ENCODE measurements around the gene NEK6.

DNA sequence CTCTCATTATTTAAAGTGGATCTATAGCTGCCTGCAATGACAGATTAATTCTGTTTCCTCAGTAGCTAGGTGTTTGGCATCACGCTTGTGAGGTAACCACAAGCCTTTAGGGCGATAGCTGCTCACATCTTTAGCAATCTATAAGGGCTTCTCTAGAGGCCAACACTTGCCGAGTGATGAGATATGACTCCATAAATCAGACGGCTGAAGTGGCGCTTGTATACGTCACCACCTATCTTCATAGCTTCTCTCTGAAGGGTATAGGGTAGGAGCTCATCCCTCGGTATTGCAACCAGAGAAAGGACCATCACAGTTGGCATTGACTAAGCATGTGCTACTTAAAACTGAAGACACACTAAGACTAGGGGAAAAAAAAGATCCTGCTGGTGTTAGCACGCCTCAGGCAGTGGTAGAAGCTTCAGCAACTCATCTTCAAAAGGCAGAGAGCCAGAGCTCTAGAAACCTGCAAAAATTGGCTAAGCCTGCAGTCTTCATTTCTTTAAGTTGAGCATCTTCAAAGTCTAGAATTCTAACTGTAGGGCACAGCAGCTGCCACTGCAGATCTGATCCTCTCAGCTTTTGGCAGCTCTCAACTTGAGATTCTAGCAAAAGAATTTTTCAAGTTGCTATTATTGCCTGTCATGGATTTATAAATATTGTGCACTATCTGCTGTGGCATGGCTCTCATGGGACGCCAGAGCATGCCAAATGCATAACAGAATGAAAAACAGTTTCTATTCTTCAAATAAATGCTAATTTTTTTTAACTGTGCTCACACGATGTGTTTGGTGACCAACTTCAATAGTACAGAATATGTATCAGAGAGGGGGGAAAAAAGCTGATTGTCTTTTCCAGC is 120.0 kb downstream of the NEK6 start:
- TF ChIP-seq, protein P1, sequence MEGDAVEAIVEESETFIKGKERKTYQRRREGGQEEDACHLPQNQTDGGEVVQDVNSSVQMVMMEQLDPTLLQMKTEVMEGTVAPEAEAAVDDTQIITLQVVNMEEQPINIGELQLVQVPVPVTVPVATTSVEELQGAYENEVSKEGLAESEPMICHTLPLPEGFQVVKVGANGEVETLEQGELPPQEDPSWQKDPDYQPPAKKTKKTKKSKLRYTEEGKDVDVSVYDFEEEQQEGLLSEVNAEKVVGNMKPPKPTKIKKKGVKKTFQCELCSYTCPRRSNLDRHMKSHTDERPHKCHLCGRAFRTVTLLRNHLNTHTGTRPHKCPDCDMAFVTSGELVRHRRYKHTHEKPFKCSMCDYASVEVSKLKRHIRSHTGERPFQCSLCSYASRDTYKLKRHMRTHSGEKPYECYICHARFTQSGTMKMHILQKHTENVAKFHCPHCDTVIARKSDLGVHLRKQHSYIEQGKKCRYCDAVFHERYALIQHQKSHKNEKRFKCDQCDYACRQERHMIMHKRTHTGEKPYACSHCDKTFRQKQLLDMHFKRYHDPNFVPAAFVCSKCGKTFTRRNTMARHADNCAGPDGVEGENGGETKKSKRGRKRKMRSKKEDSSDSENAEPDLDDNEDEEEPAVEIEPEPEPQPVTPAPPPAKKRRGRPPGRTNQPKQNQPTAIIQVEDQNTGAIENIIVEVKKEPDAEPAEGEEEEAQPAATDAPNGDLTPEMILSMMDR (conservative IDR thresholded peaks at IDR 0.05): no peak
- no peak for TF ChIP-seq ZFX (IDR thresholded peaks at IDR 0.05)

Data from C4-2B (cell line).